HTERT RPE-1 (cell line): Measurements from ENCODE around the gene POFUT2.
"Not testable (repeated sequence)": the region's sequence is repeated elsewhere in the genome, so short reads cannot be mapped to it uniquely, and the experiment has no call there.

Source experiments
- in situ Hi-C: fragments of 300-500 bp; cut with MboI; formaldehyde crosslinking; loops from 4 replicates; pipeline ENCODE4 v1.14.3; 2020; ENCODE audit warnings: low sequenced_read_pairs

Gene POFUT2

DNA sequence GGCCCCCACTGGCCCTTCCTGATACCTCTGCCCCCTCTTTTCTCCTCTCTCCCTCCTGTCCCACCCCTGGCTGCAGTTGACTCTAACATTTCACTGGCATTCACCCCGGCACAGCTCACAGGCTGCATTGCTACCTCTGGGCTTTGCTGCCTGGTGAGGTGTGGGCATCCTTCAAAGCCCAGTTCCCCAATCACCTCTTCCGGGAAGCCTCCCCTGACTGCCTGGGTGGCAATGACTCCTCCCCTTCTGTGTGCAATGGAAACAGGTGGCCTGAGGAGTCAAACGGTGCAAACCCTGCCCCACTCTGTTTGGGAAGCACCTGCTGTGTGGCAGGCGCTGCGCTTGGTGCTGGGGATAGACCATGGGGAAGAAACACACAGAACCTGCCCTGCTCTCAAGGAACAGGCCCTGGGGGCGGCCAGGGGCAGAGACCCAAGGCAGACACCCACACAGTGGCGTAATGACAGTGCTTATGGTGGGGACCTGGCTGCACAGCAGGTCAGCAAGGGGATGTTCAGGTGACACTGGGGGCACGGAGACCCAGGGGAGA, 39.3 kb upstream of the POFUT2 start:
- in situ Hi-C loops, result no loop called here

DNA sequence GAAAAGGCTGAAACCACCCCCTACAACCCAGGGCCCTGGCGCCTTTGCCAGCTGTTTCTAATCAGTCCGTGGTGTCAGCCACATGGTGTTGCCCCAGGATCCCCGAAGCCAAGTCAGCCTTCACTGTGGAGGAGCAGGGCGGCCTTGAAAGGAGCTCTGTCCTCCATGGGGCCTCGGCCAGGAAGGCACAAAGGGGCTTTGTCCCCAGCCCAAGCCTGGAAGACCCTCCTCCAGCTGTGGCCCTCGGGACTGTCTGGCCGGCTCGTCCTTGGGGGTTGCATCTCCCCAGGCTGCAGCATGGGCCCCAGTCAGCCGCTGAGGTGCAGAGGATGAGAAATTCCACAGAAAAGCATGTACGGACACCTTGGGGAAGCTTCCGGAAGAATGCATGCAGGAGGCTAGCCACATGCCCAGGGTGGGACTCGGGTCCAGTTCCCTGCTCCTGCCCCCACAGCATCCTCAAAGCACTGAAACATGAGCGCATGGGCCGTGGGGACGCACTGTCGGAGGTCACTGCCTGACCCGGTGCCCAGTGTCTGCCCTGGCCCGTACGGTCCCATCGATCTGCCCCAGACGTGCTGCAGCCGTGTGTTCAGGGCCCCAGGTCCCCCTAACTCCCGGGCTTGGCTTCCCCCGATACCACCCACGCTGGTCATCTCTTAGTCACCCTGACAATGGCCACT, 38.6 kb upstream of the POFUT2 start:
- in situ Hi-C loops, result no loop called here

DNA sequence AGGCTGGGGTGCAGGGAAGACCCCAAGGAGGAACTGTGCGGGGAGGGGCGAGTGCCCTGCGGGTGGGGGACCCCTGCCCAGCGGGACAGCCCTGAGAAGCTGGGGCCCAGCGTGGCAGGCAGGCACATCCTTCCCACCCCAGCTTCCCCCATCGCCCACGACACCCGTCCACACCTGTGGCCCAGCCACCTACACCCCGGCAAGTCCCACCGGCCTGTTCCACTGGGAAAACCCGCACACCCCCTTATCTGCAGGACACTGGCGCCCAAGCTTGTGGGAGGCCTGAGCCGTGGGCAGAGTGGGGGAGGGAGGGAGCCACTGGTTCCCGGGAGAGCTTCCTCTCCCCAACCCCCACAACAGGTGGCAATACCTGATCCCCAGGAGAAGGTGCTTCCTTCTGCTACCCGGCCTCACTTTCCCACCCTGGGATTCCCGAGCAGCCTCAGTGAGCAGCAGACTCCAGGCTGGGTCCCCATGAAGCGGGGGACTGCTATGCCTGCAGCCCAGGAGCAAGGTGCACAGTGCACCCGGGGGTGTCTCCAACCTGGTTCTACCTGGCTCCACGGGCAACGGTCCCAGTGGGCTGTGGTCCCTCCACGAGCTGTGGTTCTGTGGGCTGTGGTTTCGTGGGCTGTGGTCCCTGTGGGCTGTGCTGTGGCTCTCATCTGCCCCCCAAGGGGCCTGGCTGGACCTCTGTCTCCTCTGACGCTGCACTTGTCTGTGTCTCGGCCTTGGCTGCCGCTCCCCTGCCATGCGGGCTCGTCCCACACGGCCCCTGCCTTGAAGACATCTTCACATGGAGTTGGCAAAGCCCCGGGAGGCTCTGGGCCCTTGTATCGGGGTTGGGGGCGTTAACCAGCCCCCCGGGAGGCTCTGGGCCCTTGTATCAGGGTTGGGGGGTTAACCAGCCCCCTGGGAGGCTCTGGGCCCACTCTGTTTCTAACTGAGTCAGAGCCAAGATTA, 37.8 kb upstream of the POFUT2 start:
- in situ Hi-C loops, result no loop called here

- in situ Hi-C loops, result no loop called here
Observed at GRCh38 chr21:45324489-45325205, 37.0 kb upstream of the POFUT2 start.

DNA sequence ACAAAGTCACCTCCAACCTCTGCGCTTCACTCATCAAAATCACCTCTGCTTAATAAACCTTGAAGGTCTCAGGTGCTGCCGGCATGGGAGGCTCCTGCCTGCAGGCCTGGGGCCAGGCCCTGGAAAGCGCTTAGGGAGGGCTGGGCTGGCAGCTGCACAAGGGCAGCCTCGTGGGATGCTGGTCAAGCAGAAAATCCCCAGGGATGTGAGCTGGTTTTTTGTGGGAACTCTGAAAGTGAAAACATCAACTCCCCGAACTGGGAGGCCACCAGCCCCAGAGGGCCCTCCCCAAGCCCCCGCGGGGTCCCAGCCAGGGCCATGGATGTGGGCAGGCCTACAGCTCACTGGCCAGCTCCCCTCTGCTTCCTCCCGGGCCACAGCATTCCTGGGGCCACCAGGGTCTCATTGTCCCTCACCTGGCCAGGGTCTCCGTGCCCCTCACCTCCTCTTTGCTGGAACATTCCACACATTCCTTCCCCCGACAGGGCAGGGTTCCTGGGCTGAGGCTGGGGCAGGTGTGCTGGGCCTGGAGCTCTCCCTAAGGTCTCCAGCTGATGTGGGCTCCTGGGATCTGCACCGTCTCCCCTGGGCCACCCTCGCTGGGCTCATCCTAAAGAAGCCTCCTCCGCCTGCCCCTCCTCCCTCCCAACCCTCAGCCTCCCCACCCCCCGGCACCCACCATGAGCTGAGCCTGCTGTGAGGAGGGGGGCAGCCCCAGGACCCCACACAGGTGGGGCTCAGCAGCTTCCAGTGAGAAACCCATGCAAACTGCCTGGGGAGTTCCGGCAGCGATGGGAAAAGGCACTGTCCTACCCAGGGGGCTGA, 36.0 kb upstream of the POFUT2 start:
- in situ Hi-C loops, result no loop called here

DNA sequence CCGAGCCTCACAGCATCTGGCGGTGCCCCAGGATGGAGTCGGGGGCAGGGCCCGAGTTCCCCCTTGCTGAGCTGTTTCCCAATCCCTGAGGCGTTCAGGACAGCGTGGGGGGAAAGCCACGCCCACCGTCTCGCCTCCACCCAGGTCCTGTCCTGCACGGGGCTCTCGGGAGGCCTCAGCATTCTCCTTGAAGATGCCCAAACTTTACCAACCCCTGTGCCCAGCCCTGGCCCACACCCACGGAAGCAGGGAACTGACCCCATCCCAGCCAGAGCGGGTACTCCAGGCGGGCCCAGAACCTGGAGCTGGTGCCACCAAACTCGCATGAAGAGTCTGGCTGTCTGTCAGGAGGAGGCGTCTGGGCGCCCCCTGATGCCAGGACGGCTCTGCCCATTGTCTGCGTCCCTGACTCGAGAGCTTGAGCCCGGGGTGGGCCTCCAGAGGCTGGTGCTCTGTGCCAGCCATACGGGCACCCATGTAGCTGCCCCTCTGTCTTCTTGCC, 35.3 kb upstream of the POFUT2 start:
- in situ Hi-C loops, result no loop called here

DNA sequence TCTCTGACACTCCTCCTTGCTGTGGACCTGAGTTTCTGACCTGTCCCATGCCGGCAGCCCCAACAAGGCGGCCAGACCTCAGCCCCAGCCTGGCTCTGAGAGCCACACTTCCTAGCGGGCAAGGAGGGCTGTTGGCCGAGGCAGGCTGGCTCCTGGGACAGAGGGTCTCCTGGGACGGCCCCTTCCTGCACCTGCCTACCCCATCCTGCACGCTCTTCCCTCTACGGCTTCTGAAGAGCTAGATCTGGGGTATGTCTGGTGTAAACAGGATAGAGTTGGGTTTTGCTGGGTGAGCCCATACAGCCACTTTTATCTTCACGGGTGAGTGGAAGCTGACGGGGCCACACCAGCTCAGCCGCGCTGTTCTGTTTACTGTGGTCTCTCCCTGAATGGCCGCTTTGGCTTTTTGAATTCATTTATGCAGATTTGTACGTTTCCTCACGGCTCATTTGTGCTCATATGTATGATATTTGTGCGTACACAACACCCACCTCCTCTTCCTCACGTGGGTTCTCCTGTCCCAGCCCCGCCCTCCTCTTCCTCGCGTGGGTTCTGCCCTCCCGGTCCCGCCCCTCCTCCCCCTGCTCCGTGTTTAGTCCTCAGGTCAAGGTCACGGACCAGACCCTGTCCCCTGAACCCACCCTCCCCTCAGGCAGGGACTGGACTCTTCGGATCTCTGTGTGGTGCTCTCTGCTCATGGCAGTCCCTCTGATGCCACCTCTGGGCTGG, 34.7 kb upstream of the POFUT2 start:
- in situ Hi-C loops, result no loop called here

GRCh38 chr21:45320261-45321025, 32.7 kb upstream of the POFUT2 start:
- in situ Hi-C loops, result no loop called here

DNA sequence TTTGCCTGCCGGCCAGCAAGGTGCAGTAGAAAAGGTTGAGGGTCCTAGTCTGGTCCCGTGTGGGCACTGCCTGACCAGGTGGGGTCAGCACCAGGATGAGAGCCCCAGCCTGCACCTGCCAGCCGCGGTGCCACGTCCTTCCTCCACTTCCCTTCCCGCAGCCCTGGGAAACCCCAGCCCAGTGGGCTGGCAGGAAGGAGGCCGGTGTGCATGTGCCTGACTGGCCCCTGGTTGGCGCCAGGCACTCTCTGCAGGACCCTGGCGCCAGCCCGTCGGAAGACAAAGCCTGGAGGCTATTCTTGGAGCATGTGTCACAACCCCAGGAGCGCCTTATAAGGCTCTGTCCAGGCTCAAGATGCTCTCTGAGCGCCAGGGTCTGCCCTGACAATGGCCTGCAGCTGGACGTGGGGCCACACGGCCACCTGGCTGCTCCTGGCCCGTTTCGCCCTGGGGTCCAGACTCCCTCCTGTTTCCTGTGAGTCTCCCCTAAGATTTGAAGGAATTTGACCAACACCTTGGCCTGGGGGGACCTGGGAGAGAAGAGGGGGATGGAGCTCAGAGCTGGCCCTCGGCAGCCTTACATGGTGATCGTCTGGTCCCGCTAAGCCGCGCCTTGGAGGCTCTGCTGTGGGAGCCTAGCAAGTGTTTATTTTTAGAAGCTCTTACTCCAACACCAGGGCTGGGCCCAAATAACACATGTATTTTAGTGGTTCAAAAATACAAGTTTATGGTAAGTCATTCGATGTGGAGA, 31.9 kb upstream of the POFUT2 start:
- in situ Hi-C loops, result no loop called here

DNA sequence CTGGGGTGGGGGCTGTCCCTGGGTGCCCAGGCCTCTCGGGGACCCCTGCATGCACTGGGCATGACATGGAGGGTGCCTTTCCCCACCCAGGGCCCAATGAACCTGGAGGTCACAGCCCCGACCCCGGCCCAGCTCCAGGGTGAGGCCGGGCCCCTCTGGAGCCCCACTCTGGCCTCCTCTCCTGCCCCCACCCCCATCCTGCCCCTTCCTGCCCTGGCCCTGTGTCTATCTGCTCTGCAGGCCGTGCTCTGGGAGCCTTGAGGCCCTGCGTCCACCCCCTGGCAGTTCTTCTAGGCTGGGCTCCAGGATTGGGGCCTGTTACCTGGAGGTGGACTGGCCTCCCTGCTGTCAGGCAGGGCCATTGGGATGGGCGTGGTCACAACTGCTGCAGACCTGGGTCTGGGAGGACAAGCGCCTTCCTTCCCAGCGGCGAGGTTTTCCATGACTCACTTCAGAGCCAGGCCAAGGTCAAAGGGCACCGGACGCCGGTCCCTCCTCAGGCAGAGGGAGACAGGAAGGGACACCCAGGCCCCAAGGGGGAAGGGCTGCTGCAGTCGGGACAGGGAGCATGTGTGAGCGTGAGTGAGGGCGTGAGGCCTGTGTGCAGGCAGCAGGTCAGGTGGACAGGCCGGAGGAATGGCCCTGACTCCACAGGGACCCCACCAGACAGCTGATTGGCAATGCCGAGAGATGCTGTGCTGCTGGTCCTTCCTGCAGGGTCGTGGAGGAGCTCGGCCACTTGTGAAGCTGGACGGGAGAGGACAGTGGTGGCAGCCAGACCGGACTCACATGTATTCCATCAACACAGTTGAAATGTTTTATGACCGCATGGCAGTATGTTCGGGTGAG, 31.1 kb upstream of the POFUT2 start:
- in situ Hi-C loops, result no loop called here

DNA sequence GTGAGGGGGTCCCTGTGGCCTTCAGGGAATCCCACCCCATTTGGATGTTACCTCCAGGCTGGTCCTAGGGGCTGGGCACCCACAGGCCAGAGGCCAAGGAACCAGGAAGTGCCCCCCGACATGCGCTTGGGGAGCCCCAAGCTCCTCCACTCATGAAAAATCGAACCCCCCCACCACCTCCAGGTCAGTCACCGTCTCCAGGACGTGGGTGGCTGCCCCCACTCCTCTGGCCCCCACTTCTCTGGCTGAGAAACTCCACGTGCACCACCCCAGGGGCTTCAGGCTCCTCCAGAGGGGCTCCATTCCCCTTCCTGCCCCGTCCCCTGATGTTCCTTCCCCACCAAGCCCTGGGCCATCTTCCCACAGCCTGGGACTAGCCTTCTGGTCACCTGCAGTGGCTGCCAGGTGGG, 30.5 kb upstream of the POFUT2 start:
- in situ Hi-C loops, result no loop called here

DNA sequence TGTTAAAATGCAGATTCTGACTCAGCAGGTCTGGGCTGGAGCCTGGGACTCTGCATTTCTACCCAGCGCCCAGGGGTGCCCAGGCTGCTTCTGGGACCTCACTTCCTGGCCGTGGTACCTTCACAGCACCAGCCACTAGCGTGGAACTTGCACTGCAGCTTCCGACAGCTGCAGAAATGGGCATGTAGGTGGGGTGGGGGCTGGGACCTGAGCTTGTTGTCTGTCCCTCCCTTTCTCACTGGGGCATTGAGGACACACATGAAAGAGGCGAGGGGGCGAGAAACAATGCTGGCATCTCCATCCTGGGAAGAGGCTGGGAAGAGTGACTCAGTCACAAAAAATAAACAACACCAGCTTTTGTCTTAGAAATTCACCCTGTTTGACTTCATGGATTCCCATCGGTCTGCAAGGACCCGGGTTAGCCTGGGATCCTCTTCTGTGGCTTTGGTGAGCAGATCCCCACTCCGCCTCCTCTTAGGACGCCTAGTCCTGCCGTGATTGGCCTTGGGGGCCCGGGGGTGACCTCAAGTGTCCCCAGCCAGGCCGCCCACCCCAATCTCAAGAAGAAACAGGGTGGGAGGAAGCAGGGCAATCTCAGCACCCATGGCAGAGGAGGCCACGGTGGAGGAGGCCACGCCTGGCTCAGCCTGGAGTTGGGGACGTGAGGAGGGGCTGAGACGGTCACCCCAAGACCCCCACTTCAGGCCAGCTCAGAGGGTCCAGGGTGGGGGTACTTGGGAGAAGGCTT, 29.9 kb upstream of the POFUT2 start:
- in situ Hi-C loops, result no loop called here

DNA sequence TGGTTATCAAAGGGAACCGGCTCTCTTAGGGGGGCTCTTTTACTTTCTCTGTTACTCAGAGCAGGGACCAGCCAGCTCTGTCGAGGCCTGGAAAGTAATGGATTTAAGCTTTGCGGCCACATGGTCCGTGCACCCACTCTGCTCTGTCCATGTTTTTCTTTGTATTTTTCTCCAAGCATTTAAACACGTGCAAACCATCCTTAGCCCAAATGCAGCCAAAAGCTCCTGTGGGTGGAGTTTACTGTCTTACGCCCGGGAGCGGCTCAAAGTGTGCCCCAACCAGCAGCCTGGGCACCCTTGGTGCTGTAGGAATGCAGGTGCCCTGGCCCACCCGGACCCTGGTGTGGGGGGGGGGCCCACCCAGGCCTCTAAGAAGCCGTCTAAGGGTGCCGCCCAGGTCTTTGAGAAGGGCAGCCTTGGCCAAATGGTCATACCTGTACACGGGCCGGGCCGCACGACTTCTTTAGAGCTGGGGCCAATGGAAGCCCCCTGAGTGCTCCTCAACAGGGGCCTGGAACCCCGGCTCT, 29.2 kb upstream of the POFUT2 start:
- in situ Hi-C loops, result no loop called here

DNA sequence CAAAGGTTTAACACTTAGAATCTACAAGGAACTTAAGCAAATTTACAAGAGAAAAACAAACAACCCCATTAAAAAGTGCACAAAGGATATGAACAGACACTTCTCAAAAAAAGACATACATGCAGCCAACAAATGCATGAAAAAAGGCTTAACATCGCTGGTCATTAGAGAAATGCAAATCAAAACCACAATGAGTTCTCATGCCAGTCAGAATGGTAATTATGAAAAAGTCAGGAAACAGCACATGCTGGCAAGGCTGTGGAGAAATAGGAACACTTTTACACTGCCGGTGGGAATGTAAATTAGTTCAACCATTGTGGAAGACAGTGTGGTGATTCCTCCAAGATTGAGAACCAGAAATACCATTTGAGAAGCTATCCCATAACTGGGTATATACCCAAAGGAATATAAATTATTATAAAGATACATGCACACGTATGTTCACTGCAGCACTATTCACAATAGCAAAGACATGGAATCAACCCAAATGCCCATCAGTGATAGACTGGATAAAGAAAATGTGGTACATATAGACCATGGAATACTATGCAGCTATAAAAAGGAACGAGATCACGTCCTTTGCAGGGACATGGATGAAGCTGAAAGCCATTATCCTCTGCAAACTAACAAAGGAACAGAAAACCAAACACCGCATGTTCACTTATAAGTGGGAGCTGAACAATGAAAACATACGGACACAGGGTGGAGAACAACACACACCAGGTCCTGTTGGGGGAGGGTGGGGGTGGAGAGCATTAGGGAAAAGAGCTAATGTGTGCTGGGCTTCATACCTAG, 28.2 kb upstream of the POFUT2 start:
- in situ Hi-C loops, result not testable (repeated sequence)

DNA sequence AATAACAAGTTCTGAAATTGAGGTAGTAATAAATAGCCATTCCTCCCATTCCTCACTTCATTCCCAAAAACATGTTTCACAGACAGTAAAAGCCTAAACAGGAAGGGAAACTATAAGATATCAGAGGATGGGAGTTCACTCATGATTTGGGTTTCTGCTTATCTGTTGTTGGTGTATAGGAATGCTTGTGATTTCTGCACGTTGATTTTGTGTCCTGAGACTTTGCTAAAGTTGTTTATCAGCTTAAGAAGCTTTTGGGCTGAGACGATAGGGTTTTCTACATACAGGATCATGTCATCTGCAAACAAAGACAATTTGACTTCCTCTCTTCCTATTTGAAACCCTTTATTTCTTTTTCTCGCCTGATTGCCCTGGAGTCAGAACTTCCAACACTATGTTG, 26.0 kb upstream of the POFUT2 start:
- in situ Hi-C loops, result no loop called here
